IMR-90 (cell line): ENCODE results near the gene SS18L1. TPM values are rescaled to one million over a fixed set of nuclear protein-coding genes. Genes with fewer than 3 reads are reported as not detected.

ENCODE experiments used
- ATAC-seq: fragments of 200-7000 bp; cut with Tn5 transposase; 2 replicates; pipeline ENCODE4 v1.9.1; 2020; ENCODE audit warnings: low read depth, mild to moderate bottlenecking, moderate library complexity
- BruUV-seq: library from RNA; stranded (reverse); fragments of 400-500 nt; replicated peaks from 2 replicates; lab custom pipeline; 2021; lab: Mats Ljungman, UMichigan
- CTCF ChIA-PET: fragments of 300-600 bp; formaldehyde crosslinking; extraction: SDS; loops from one replicate; lab custom pipeline; 2021; ENCODE audit warnings: antibody characterized with exemption; lab: Yijun Ruan, JAX
- POLR2A ChIA-PET: fragments of 300-600 bp; sonication (Branson Sonifier 250); formaldehyde crosslinking; loops from one replicate; lab custom pipeline; 2022; ENCODE audit warnings: antibody characterized with exemption; ENCODE audit not compliant: unreplicated experiment; lab: Charles Lee
- DNase-seq: peaks from one replicate; pipeline ENCODE4 v3.0.0; 2013
- H2AFZ ChIP-seq: replicated peaks from 2 replicates; pipeline ENCODE3; 2013; ENCODE audit warnings: low read length, mild to moderate bottlenecking; ENCODE audit not compliant: poor library complexity
- H2AK5ac ChIP-seq: 2 replicates; pipeline ENCODE4 v1.6.1; 2013; ENCODE audit warnings: low read depth, low read length, inconsistent platforms
- H2AK9ac ChIP-seq: replicated peaks from 2 replicates; pipeline ENCODE3; 2013; ENCODE audit warnings: mild to moderate bottlenecking, low read depth, low read length, moderate library complexity; ENCODE audit not compliant: poor library complexity
- H2BK120ac ChIP-seq: 2 replicates; pipeline ENCODE4 v1.6.1; 2013; ENCODE audit warnings: low read depth, low read length, inconsistent platforms
- H2BK15ac ChIP-seq: 3 replicates; pipeline ENCODE4 v1.6.1; 2013; ENCODE audit warnings: low read depth, low read length, inconsistent platforms
- H2BK20ac ChIP-seq: 2 replicates; pipeline ENCODE4 v1.6.1; 2013; ENCODE audit warnings: low read depth, mild to moderate bottlenecking, inconsistent platforms, low read length, moderate library complexity
- H2BK5ac ChIP-seq: 2 replicates; pipeline ENCODE4 v1.6.1; 2013; ENCODE audit warnings: mild to moderate bottlenecking, low read depth, low read length, inconsistent platforms; ENCODE audit not compliant: poor library complexity, severe bottlenecking
- H3K14ac ChIP-seq: replicated peaks from 2 replicates; pipeline ENCODE4 v1.6.1; 2013; ENCODE audit warnings: low read depth, low read length, inconsistent platforms
- H3K18ac ChIP-seq: 2 replicates; pipeline ENCODE4 v1.6.1; 2013; ENCODE audit warnings: low read depth, low read length, control low read depth
- H3K23ac ChIP-seq: 2 replicates; pipeline ENCODE4 v1.6.1; 2013; ENCODE audit warnings: low read depth, low read length, inconsistent platforms
- H3K27ac ChIP-seq: 2 replicates; pipeline ENCODE4 v1.5.1; 2013; ENCODE audit warnings: mild to moderate bottlenecking, control low read depth, low read length; ENCODE audit not compliant: insufficient read depth
- H3K27me3 ChIP-seq: 2 replicates; pipeline ENCODE4 v1.6.1; 2013; ENCODE audit warnings: low read length; ENCODE audit not compliant: control insufficient read depth, insufficient read depth
- H3K36me3 ChIP-seq: 2 replicates; pipeline ENCODE4 v1.6.1; 2013; ENCODE audit warnings: low read length, mixed read lengths; ENCODE audit not compliant: control insufficient read depth, insufficient read depth
- H3K4ac ChIP-seq: 2 replicates; pipeline ENCODE4 v1.6.1; 2013; ENCODE audit warnings: low read depth, low read length, inconsistent platforms
- H3K4me1 ChIP-seq: 2 replicates; pipeline ENCODE4 v1.6.1; 2013; ENCODE audit warnings: low read length, mixed read lengths; ENCODE audit not compliant: control insufficient read depth, insufficient read depth
- H3K4me2 ChIP-seq: 2 replicates; pipeline ENCODE4 v1.6.1; 2013; ENCODE audit warnings: low read depth, mild to moderate bottlenecking, control low read depth, low read length, moderate library complexity
- H3K4me3 ChIP-seq: 2 replicates; pipeline ENCODE4 v1.5.1; 2013; ENCODE audit warnings: low read depth, mild to moderate bottlenecking, control low read depth, low read length, moderate library complexity; ENCODE audit not compliant: insufficient read depth
- H3K56ac ChIP-seq: 2 replicates; pipeline ENCODE4 v1.6.1; 2013; ENCODE audit warnings: low read length, inconsistent platforms; ENCODE audit not compliant: insufficient read depth; ENCODE audit errors: extremely low read depth
- H3K79me1 ChIP-seq, 2 experiments: 2 replicates each; pipeline ENCODE4 v1.6.1; 2013; ENCODE audit warnings: low read length in 2 of 2, inconsistent platforms in 1 of 2, low read depth in 1 of 2
- H3K9ac ChIP-seq: 2 replicates; pipeline ENCODE4 v1.6.1; 2013; ENCODE audit warnings: low read depth, low read length, control low read depth
- H3K9me1 ChIP-seq: 2 replicates; pipeline ENCODE4 v1.6.1; 2013; ENCODE audit warnings: low read length, inconsistent platforms; ENCODE audit not compliant: insufficient read depth
- H3K9me3 ChIP-seq: 2 replicates; pipeline ENCODE4 v1.6.1; 2013; ENCODE audit warnings: low read length; ENCODE audit not compliant: control insufficient read depth, insufficient read depth
- H4K20me1 ChIP-seq: 2 replicates; pipeline ENCODE4 v1.6.1; 2013; ENCODE audit warnings: low read length, inconsistent platforms; ENCODE audit not compliant: insufficient read depth
- H4K5ac ChIP-seq: 2 replicates; pipeline ENCODE4 v1.6.1; 2013; ENCODE audit warnings: mild to moderate bottlenecking, low read depth, low read length, control low read depth
- H4K8ac ChIP-seq, 2 experiments: 2 replicates each; pipeline ENCODE4 v1.6.1; 2013; ENCODE audit warnings: low read depth in 2 of 2, low read length in 2 of 2, control low read depth in 1 of 2, inconsistent platforms in 1 of 2
- H4K91ac ChIP-seq: 2 replicates; pipeline ENCODE4 v1.6.1; 2013; ENCODE audit warnings: low read depth, low read length, inconsistent platforms; ENCODE audit not compliant: insufficient read depth
- CEBPB ChIP-seq: IDR thresholded peaks from 2 replicates; pipeline ENCODE4 v1.6.1; 2012; ENCODE audit warnings: low read depth, low read length, improper control_type of control experiment
- ELK1 ChIP-seq: fragments of 150-350 bp; IDR thresholded peaks from 2 replicates; pipeline ENCODE4 v1.6.1; 2016; ENCODE audit warnings: low read depth, mild to moderate bottlenecking, low read length, moderate library complexity, borderline replicate concordance
- FOS ChIP-seq: fragments of 150-350 bp; IDR thresholded peaks from 2 replicates; pipeline ENCODE4 v1.6.1; 2016; ENCODE audit warnings: low read depth, low read length
- NFE2L2 ChIP-seq: fragments of 150-350 bp; IDR thresholded peaks from 2 replicates; pipeline ENCODE4 v1.6.1; 2016; ENCODE audit warnings: low read depth, mild to moderate bottlenecking, low read length
- POLR2A ChIP-seq: IDR thresholded peaks from 2 replicates; pipeline ENCODE4 v1.6.1; 2012; ENCODE audit warnings: mild to moderate bottlenecking, low read depth, low read length
- RAD21 ChIP-seq: IDR thresholded peaks from 2 replicates; pipeline ENCODE4 v1.6.1; 2012; ENCODE audit warnings: low read length, improper control_type of control experiment
- WGBS, 2 experiments: methylation state at CpG; one replicate each; pipeline versions ENCODE4 v1.1.5 to v1.1.7; 2013; ENCODE audit warnings: missing lambda C conversion rate in 2 of 2; ENCODE audit not compliant: insufficient read length in 1 of 2; ENCODE audit errors: extremely low coverage in 2 of 2; 5-methylcytosine and 5-hydroxymethylcytosine counted together
- dilution Hi-C: fragments of 300-500 bp; cut with HindIII; formaldehyde crosslinking; loops from one replicate; pipeline ENCODE4 v1.14.3; 2018; ENCODE audit warnings: low sequenced_read_pairs; ENCODE audit not compliant: unreplicated experiment
- in situ Hi-C: fragments of 300-500 bp; cut with MboI; formaldehyde crosslinking; loops from 3 replicates; pipeline ENCODE4 v1.14.3; 2019; ENCODE audit warnings: low sequenced_read_pairs, inconsistent platforms, mixed read lengths
- intact Hi-C: fragments of 100-400 bp; cut with micrococcal nuclease; formaldehyde crosslinking; loops from 2 replicates; pipeline ENCODE4 v1.10.0; 2022
- polyA plus RNA-seq, 3 experiments: library from polyadenylated mRNA; depleted of rRNA; stranded (reverse); fragments of >200 nt; gene quantifications; 2 replicates each; pipeline ENCODE4 v1.2.3, GENCODE V29; 2012; ENCODE audit warnings: low replicate concordance in 1 of 3
- total RNA-seq: library from RNA; depleted of rRNA; stranded (reverse); fragments of >200 nt; gene quantifications from 2 replicates; pipeline ENCODE4 v1.2.3, GENCODE V29; 2012

SS18L1 gene
- total and polyA plus RNA-seq, 2 of the 4 experiments (the other 2 are of a cell fraction), result 8.1 to 12.2 TPM

DNA sequence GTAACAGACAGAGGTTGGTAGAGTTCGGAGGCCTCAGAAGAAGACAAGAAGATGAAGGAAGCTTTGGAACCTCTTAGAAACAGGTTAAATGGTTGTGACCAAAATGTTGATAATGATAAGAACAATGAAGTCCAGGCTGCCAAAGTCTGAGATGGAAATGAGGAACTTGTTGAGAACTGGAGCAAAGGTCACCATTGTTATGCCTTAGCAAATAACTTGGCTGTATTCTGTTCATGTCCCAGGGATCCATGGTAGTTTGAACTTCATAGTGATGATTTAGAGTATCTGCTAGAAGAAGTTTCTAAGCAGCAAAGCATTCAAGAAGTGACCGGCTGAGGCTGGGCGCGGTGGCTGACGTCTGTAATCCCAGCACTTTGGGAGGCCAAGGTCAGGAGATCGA lies 32.4 kb upstream of the SS18L1 start:
- Histone ChIP-seq H3K79me1 (no peaks in the 10 kb centered on the region), H2BK20ac (no peak overlapping the region), H2BK120ac (no peak overlapping the region), H4K91ac (no peak overlapping the region), H4K5ac (no peak overlapping the region), H3K27me3 (peaks cover 8% of the 10 kb centered on the region; the same call in 1 of the 2 replicates), H2AK9ac (no peak overlapping the region), H4K20me1 (no peaks in the 10 kb centered on the region), H3K18ac (no peak overlapping the region), H2BK15ac (no peak overlapping the region), H3K9ac (no peak overlapping the region), H3K4me3 (no peak overlapping the region), H3K14ac (no peak overlapping the region), H2BK5ac (no peak overlapping the region), H3K23ac (no peak overlapping the region), H3K4ac (no peak overlapping the region), H3K4me1 (no peaks in the 10 kb centered on the region), H3K27ac (no peak overlapping the region), H2AFZ (no peak overlapping the region), H4K8ac (no peak overlapping the region), H3K9me1 (no peaks in the 10 kb centered on the region), H2AK5ac (no peak overlapping the region), H3K56ac (no peak overlapping the region), H3K36me3 (no peaks in the 10 kb centered on the region), H3K9me3 (peaks cover 44% of the 10 kb centered on the region), H3K4me2 (no peak overlapping the region)
- no peak for TF ChIP-seq ELK1
- no peak for TF ChIP-seq CEBPB
- TF ChIP-seq RAD21, result no peak
- no peak for TF ChIP-seq POLR2A
- no peak for TF ChIP-seq NFE2L2
- no peak for TF ChIP-seq FOS
- intact Hi-C loops (no loop called here), in situ Hi-C loops (no loop called here), dilution Hi-C loops (no loop called here)
- DNase-seq (no peak), ATAC-seq (no peak)
- ChIA-PET CTCF (no interaction called here), POLR2A (no interaction called here)
- 92% methylated on average over 1 of the region's 6 CpGs; no CpG with 5 or more reads in 1 of the 2 experiments for WGBS, 2 experiments
- no TSS peak for BruUV-seq
